Smooth muscle cell (in vitro differentiated cells): ENCODE results near the gene ARHGAP15. TPM values are rescaled to one million over a fixed set of nuclear protein-coding genes. Genes with fewer than 3 reads are reported as not detected.

Experiments used
- DNase-seq: peaks from one replicate; lab custom pipeline; 2025; ENCODE audit not compliant: unreplicated experiment; lab: John Stamatoyannopoulos, UW
- H2AFZ ChIP-seq: fragments of 200-600 bp; sonication (generic); 2 replicates; pipeline ENCODE4 v1.6.0; 2016; ENCODE audit warnings: antibody characterized with exemption, low read depth, mild to moderate bottlenecking
- H3F3A ChIP-seq: fragments of 200-600 bp; sonication (generic); 2 replicates; pipeline ENCODE4 v1.6.0; 2017; ENCODE audit warnings: antibody characterized with exemption, low read depth
- H3K27ac ChIP-seq: fragments of 200-600 bp; sonication (generic); 2 replicates; pipeline ENCODE4 v1.5.1; 2016; ENCODE audit warnings: low read depth, mild to moderate bottlenecking
- H3K27me3 ChIP-seq: fragments of 200-600 bp; sonication (generic); 2 replicates; pipeline ENCODE4 v1.6.1; 2016; ENCODE audit warnings: low read depth, mild to moderate bottlenecking
- H3K36me3 ChIP-seq: fragments of 200-600 bp; sonication (generic); 2 replicates; pipeline ENCODE4 v1.5.1; 2016; ENCODE audit warnings: low read depth
- H3K4me1 ChIP-seq: fragments of 200-600 bp; sonication (generic); 2 replicates; pipeline ENCODE4 v1.5.1; 2016; ENCODE audit warnings: low read depth
- H3K4me2 ChIP-seq: fragments of 200-600 bp; sonication (generic); 2 replicates; pipeline ENCODE4 v1.6.0; 2016; ENCODE audit warnings: mild to moderate bottlenecking
- H3K4me3 ChIP-seq: fragments of 200-600 bp; sonication (generic); 2 replicates; pipeline ENCODE4 v1.5.1; 2016; ENCODE audit warnings: mild to moderate bottlenecking
- H3K79me2 ChIP-seq: fragments of 200-600 bp; sonication (generic); 2 replicates; pipeline ENCODE4 v1.6.0; 2016; ENCODE audit warnings: low read depth, mild to moderate bottlenecking
- H3K9ac ChIP-seq: fragments of 200-600 bp; sonication (generic); 2 replicates; pipeline ENCODE4 v1.6.0; 2016; ENCODE audit warnings: low read depth
- H3K9me3 ChIP-seq: fragments of 200-600 bp; sonication (generic); replicated peaks from 2 replicates; pipeline ENCODE4 v1.5.1; 2016; ENCODE audit warnings: low read depth
- H4K20me1 ChIP-seq: fragments of 200-600 bp; sonication (generic); 2 replicates; pipeline ENCODE4 v1.6.0; 2016; ENCODE audit warnings: low read depth
- WGBS: methylation state at CpG from one replicate; pipeline ENCODE4 v1.1.7; 2016; ENCODE audit warnings: low lambda C conversion rate; 5-methylcytosine and 5-hydroxymethylcytosine counted together
- polyA plus RNA-seq: library from polyadenylated mRNA; unstranded; fragments of >200 nt; fragmentation: Nextera tagmentation; extraction: Ambion mirVana; gene quantifications from 2 replicates; pipeline ENCODE4 v1.2.1, GENCODE V29; 2016
- total RNA-seq: library from RNA; depleted of rRNA; stranded (reverse); fragments of >200 nt; gene quantifications from 2 replicates; pipeline ENCODE4 v1.2.3, GENCODE V29; 2014
- TF ChIP-seq, protein P1 (sequence below): fragments of 200-600 bp; sonication (generic); IDR thresholded peaks from 2 replicates; pipeline ENCODE4 v1.5.1; 2017; ENCODE audit warnings: borderline replicate concordance, mild to moderate bottlenecking, antibody characterized with exemption; ENCODE audit not compliant: insufficient read depth, poor library complexity, severe bottlenecking

ARHGAP15 gene
- total and polyA plus RNA-seq, 2 experiments from 2014 or later = not detected

DNA sequence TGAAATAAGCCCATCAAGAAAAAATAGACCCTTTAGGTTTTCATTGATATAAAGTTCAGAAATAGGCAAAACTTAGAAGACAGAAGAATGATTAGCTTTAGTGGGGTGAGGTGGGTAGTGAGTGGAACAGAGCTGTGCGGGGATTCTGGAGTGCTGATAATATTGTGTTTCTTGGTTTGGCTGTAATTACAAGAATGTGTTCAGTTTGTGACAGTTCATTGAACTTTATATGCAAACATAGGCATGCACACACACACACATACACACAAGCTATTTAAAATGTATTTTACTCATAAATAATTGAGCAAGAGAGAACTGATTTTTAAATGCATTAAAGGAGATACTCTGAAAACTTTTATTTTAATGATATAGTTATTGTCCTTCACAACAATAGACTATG, 17.1 kb downstream of the ARHGAP15 start:
- H3K27ac ChIP-seq = no peak overlapping the region
- H3K27me3 ChIP-seq = no peaks in the 10 kb centered on the region
- no peaks in the 10 kb centered on the region for H3K9me3 ChIP-seq
- no peaks in the 10 kb centered on the region for H4K20me1 ChIP-seq
- no peak overlapping the region for H2AFZ ChIP-seq
- no peaks in the 10 kb centered on the region for H3F3A ChIP-seq
- no peak overlapping the region for H3K9ac ChIP-seq
- no peak overlapping the region for H3K4me3 ChIP-seq
- H3K4me1 ChIP-seq = no peaks in the 10 kb centered on the region
- no peaks in the 10 kb centered on the region for H3K79me2 ChIP-seq
- DNase-seq = no peak
- TF ChIP-seq, protein P1, sequence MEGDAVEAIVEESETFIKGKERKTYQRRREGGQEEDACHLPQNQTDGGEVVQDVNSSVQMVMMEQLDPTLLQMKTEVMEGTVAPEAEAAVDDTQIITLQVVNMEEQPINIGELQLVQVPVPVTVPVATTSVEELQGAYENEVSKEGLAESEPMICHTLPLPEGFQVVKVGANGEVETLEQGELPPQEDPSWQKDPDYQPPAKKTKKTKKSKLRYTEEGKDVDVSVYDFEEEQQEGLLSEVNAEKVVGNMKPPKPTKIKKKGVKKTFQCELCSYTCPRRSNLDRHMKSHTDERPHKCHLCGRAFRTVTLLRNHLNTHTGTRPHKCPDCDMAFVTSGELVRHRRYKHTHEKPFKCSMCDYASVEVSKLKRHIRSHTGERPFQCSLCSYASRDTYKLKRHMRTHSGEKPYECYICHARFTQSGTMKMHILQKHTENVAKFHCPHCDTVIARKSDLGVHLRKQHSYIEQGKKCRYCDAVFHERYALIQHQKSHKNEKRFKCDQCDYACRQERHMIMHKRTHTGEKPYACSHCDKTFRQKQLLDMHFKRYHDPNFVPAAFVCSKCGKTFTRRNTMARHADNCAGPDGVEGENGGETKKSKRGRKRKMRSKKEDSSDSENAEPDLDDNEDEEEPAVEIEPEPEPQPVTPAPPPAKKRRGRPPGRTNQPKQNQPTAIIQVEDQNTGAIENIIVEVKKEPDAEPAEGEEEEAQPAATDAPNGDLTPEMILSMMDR = no peak
- H3K4me2 ChIP-seq = no peak overlapping the region
- WGBS = 63% methylated on average over 1 of the region's 1 CpG
- no peaks in the 10 kb centered on the region for H3K36me3 ChIP-seq

DNA sequence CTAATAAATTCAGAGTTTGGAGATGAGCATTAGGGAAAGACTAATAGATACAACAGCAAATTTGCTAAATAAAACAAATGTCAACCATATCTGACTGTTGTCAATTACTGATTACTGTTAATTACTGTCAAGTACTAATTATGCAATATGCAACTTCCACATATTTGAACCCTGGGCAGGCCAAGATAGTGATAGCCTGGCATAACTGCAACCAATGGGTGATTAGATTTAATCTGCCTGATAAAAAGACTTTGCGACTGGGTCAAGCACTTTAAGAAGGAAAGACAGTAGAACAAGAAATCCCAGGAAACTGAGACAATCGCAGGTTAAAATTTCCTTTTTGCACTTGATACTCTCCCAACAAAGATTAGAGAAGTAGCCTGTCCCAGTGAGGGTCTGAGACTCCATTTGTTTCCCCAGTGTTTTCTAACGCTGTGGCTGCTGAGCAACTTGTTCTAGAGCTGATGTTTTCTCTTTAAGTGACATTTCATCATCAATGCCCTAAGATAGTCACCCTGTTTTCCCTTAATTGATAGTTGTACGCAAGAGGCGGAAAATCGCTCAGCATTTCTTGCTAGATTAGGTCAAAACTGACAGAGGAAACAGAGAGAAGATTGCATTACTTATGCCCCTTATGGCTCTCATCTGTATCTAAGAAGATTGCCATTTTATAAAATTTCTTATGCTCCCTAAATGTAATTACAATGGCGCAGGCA, 17.8 kb downstream of the ARHGAP15 start:
- Histone ChIP-seq H3K9me3 (no peaks in the 10 kb centered on the region), H3K4me3 (no peak overlapping the region), H3K27me3 (no peaks in the 10 kb centered on the region), H3K36me3 (no peaks in the 10 kb centered on the region), H4K20me1 (no peaks in the 10 kb centered on the region), H3K4me1 (no peaks in the 10 kb centered on the region), H2AFZ (no peak overlapping the region), H3K27ac (no peak overlapping the region), H3K79me2 (no peaks in the 10 kb centered on the region), H3K4me2 (no peak overlapping the region), H3F3A (no peaks in the 10 kb centered on the region), H3K9ac (no peak overlapping the region)
- TF ChIP-seq, protein P1 = no peak
- no peak for DNase-seq
- WGBS = 87% methylated on average over 7 of the region's 7 CpGs

DNA sequence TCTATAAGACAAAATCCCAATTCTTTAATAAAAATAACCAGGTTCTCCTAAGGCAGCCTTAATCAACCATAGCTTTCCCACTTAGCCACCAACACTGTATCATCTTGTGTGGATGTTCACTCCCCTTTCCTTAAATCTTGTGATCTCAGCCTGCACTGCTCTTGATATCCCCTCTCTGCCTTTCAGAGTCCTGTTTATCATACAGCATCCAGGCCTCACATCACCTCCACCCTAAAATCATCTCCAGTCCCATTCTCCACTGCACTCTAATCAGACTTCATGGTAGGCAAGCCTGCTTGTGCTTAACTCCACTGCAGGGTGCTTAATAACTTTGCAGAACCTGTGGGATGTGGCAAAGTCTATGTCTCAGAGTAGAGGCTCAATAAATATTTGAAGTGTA, 18.8 kb downstream of the ARHGAP15 start:
- DNase-seq = no peak
- no peaks in the 10 kb centered on the region for H3K9me3 ChIP-seq
- H3K27ac ChIP-seq = no peak overlapping the region
- no peak overlapping the region for H3K4me3 ChIP-seq
- TF ChIP-seq, protein P1 = no peak
- H3K4me1 ChIP-seq = no peaks in the 10 kb centered on the region
- H3K9ac ChIP-seq = no peak overlapping the region
- H4K20me1 ChIP-seq = no peaks in the 10 kb centered on the region
- no peak overlapping the region for H2AFZ ChIP-seq
- H3K4me2 ChIP-seq = no peak overlapping the region
- H3K27me3 ChIP-seq = no peaks in the 10 kb centered on the region
- H3K36me3 ChIP-seq = no peaks in the 10 kb centered on the region
- H3F3A ChIP-seq = no peaks in the 10 kb centered on the region
- H3K79me2 ChIP-seq = no peaks in the 10 kb centered on the region

DNA sequence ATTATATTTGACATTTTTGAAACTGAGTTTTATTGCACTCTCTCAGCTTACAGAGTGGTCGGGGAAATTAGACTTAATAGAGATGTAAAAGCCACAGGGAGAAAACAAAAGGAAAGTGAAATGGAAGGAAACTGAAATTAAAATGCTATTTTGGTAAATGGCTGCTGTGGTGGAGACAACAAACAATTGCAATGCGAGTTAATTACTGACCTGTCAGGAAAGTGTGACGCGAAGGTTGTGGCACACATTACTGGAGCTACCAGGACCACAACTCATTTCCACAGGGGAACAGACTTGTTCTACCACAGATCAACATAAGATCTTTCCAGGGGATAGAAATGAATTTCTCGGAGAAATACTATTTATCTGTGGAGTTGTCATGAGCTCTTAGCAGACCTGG, 19.5 kb downstream of the ARHGAP15 start:
- H2AFZ ChIP-seq = no peak overlapping the region
- H3K4me3 ChIP-seq = no peak overlapping the region
- H3K27me3 ChIP-seq = no peaks in the 10 kb centered on the region
- no peaks in the 10 kb centered on the region for H3F3A ChIP-seq
- no peak overlapping the region for H3K9ac ChIP-seq
- no peak overlapping the region for H3K4me2 ChIP-seq
- H3K79me2 ChIP-seq = no peaks in the 10 kb centered on the region
- H3K27ac ChIP-seq = no peak overlapping the region
- H4K20me1 ChIP-seq = no peaks in the 10 kb centered on the region
- TF ChIP-seq, protein P1 = no peak
- no peaks in the 10 kb centered on the region for H3K36me3 ChIP-seq
- H3K4me1 ChIP-seq = no peaks in the 10 kb centered on the region
- WGBS = 89% methylated on average over 5 of the region's 5 CpGs
- no peak for DNase-seq
- no peaks in the 10 kb centered on the region for H3K9me3 ChIP-seq
